Heart left ventricle (tissue), 16 donors: Measurements from ENCODE around the gene MEX3C. TPM values are rescaled to one million over a fixed set of nuclear protein-coding genes. Genes with fewer than 3 reads are reported as not detected.

ENCODE experiments used
- ATAC-seq, 4 donors: fragments of 200-7000 bp; cut with Tn5 transposase; one replicate each; pipeline ENCODE4 v1.9.1; 2020 to 2022; ENCODE audit warnings: moderate library complexity in 4 of 4, mild to moderate bottlenecking in 3 of 4, moderate number of reproducible peaks in 1 of 4
- DNase-seq, 5 donors: peaks; one replicate each; pipeline ENCODE4 v3.0.0-alpha.2; 2020
- H3K27ac ChIP-seq, 12 donors: fragments of 200-600 bp; sonication (generic) in 4 of 12; one replicate each; pipeline versions ENCODE4 v1.5.0 to v1.8.0; 2016 to 2022; ENCODE audit warnings: mild to moderate bottlenecking in 2 of 12
- H3K27me3 ChIP-seq, 9 donors: fragments of 200-600 bp; sonication (generic) in 2 of 9; one replicate each; pipeline versions ENCODE4 v1.5.1 to v1.8.0; 2016 to 2022; ENCODE audit warnings: mild to moderate bottlenecking in 3 of 9
- H3K36me3 ChIP-seq, 9 donors: fragments of 200-600 bp; sonication (generic) in 2 of 9; one replicate each; pipeline versions ENCODE4 v1.5.0 to v1.8.0; 2018 to 2022; ENCODE audit warnings: mild to moderate bottlenecking in 2 of 9
- H3K4me1 ChIP-seq, 12 donors: fragments of 200-600 bp; sonication (generic) in 4 of 12; one replicate each; pipeline versions ENCODE4 v1.5.0 to v1.8.0; 2016 to 2022; ENCODE audit warnings: mild to moderate bottlenecking in 3 of 12
- H3K4me3 ChIP-seq, 12 donors: fragments of 200-600 bp; sonication (generic) in 4 of 12; one replicate each; pipeline versions ENCODE4 v1.5.0 to v1.8.0; 2017 to 2022; ENCODE audit warnings: mild to moderate bottlenecking in 9 of 12, moderate library complexity in 4 of 12
- H3K9me3 ChIP-seq, 12 donors: fragments of 200-600 bp; sonication (generic) in 4 of 12; one replicate each; pipeline versions ENCODE4 v1.5.0 to v1.8.0; 2016 to 2022; ENCODE audit warnings: mild to moderate bottlenecking in 1 of 12
- POLR2A ChIP-seq, 2 donors: fragments of 450-650 bp; IDR thresholded peaks; one replicate each; pipeline ENCODE4 v1.6.1; 2017; ENCODE audit warnings: antibody characterized with exemption in 2 of 2, mild to moderate bottlenecking in 2 of 2, moderate library complexity in 2 of 2
- WGBS, 4 donors: extraction: QIAGEN DNeasy Blood & Tissue Kit in 2 of 4; methylation state at CpG; one replicate each; pipeline versions ENCODE4 v1.1.5 to v1.1.7; 2013 to 2018; 5-methylcytosine and 5-hydroxymethylcytosine counted together
- intact Hi-C, 10 donors: fragments of 100-400 bp; cut with DNase I; formaldehyde crosslinking; loops; one replicate each; pipeline versions ENCODE4 v1.11.1 to v1.14.2; 2022
- polyA plus RNA-seq, 2 donors: library from polyadenylated mRNA; stranded (reverse); fragments of 200-250 nt; gene quantifications; one replicate each; pipeline ENCODE4 v1.2.3, GENCODE V29; 2013
- total RNA-seq, 9 donors: library from RNA; depleted of rRNA in 2 of 9; stranded (reverse); fragments of >200 nt in 2 of 9; fragmentation: NEBNext Ultra II Directional in 3 of 9; extraction: Animal tissue kit (Norgen Biotek cat#: 25700) in 3 of 9; gene quantifications; one replicate each; pipeline versions ENCODE4 v1.1.0 to v1.2.4, GENCODE V29; 2016 to 2023
- TF ChIP-seq, protein P1 (sequence below), 12 donors: fragments of 200-600 bp; sonication (generic) in 4 of 12; IDR thresholded peaks; one replicate each; pipeline versions ENCODE4 v1.5.0 to v1.8.0; 2018 to 2022; ENCODE audit warnings: antibody characterized with exemption in 12 of 12, mild to moderate bottlenecking in 5 of 12
- donor health status: ischemic (EF 13 %, LVEDD 7.1; RV severe dilation, severe dysfunction).
- donor health status: healthy with polysubstance abuse.
- donor health status: DM: no; HTN: yes; CAD: no.
- donor health status: DM: no; HTN: no; CAD: no.
- donor health status: ischemic (EF 25% LVEDD 6.9; RV normal size, moderate dysfunction).
- donor health status: ischemic (EF 25% LVEDD 5.7; RV mildly dilated, moderate dysfunction).
- donor health status: healthy.
- donor health status: DM: yes; HTN: yes; CAD: no.
- donor health status: ischemic (EF 35%, LVEDD 5.7; RV mildly dilated, moderate dysfunction).
- donor health status: nonischemic (EF 11% LVEDD 7.7; RV severe dilation, severe dysfunction).
- donor health status: DM: yes; HTN: yes; CAD: no.
- donor health status: PGD.
- donor health status: ischemic (EF 29% LVEDD 5.4; RV normal size, mild dysfunction).
- donor health status: nonischemic (EF 23%, LVEDD 6.1; RV moderate dilation, normal function).

MEX3C gene
- total and polyA plus RNA-seq, 11 donors: 6.2 to 28.2 (median 20.6) TPM

DNA sequence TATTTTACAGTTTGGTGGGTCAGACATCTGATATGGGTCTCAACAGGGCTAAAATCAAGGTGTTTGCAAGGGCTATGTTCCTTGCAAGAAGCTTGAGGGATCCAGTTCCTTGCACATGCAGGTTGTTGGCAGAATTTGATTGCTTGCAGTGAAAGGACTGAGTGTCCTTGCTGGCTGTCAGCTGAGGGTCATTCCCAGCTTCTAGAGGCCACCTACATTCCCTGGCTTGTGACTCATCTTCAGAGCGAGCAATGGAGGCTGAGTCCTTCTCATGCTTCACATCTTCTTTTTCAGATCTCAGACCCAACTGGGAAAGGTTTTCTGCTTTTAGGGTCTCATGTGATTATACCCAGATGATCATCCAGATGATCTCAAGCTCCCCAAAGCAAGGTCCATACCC, 12.4 kb downstream of the MEX3C start:
- Histone ChIP-seq H3K4me3 (no peak overlapping the region), H3K27me3 (no peaks in the 10 kb centered on the region), H3K27ac (no peak overlapping the region), H3K36me3 (peaks cover 0 to 3% (median 0%) of the 10 kb centered on the region in 9 donors), H3K4me1 (peaks cover 0 to 58% (median 17%) of the 10 kb centered on the region in 12 donors), H3K9me3 (no peaks in the 10 kb centered on the region)
- intact Hi-C loops: no loop called here
- ATAC-seq (peak in 2 of 4 donors; percentile 22 to 52), DNase-seq (no peak)
- TF ChIP-seq, protein P1, sequence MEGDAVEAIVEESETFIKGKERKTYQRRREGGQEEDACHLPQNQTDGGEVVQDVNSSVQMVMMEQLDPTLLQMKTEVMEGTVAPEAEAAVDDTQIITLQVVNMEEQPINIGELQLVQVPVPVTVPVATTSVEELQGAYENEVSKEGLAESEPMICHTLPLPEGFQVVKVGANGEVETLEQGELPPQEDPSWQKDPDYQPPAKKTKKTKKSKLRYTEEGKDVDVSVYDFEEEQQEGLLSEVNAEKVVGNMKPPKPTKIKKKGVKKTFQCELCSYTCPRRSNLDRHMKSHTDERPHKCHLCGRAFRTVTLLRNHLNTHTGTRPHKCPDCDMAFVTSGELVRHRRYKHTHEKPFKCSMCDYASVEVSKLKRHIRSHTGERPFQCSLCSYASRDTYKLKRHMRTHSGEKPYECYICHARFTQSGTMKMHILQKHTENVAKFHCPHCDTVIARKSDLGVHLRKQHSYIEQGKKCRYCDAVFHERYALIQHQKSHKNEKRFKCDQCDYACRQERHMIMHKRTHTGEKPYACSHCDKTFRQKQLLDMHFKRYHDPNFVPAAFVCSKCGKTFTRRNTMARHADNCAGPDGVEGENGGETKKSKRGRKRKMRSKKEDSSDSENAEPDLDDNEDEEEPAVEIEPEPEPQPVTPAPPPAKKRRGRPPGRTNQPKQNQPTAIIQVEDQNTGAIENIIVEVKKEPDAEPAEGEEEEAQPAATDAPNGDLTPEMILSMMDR (IDR thresholded peaks at IDR 0.05): no peak
- no peak for TF ChIP-seq POLR2A (IDR thresholded peaks at IDR 0.05)
- WGBS, 4 donors: 90 to 100% (median 96%) methylated on average over 1 of the region's 1 CpG

DNA sequence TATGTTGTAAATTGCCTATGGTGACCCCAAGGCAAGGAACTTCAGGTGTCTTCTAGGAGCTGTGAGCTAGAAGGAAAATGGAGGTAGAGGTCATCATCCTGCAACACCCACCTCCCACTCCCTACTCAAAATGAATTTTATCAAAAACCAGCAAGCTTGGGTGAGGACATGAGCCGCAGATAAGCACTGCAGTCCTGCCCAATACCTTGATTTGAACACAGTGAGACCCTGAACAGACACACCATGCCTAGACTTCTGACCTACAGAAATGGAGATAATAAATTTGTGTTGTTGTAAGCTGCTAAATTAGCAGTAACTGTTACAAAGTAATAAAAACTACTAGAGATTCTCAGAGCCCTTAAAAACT, 13.4 kb downstream of the MEX3C start:
- TF ChIP-seq, protein P1 (IDR thresholded peaks at IDR 0.05): no peak
- no peak for TF ChIP-seq POLR2A (IDR thresholded peaks at IDR 0.05)
- Histone ChIP-seq H3K4me3 (no peak overlapping the region), H3K27ac (no peak overlapping the region), H3K4me1 (peaks cover 0 to 58% (median 15%) of the 10 kb centered on the region in 12 donors), H3K27me3 (no peaks in the 10 kb centered on the region), H3K9me3 (no peaks in the 10 kb centered on the region), H3K36me3 (peaks cover 0 to 3% (median 0%) of the 10 kb centered on the region in 9 donors)
- ATAC-seq: no peak
- intact Hi-C loops: no loop called here
- no peak for DNase-seq
- 95 to 96% (median 96%) methylated on average over 1 of the region's 1 CpG for WGBS, 4 donors

DNA sequence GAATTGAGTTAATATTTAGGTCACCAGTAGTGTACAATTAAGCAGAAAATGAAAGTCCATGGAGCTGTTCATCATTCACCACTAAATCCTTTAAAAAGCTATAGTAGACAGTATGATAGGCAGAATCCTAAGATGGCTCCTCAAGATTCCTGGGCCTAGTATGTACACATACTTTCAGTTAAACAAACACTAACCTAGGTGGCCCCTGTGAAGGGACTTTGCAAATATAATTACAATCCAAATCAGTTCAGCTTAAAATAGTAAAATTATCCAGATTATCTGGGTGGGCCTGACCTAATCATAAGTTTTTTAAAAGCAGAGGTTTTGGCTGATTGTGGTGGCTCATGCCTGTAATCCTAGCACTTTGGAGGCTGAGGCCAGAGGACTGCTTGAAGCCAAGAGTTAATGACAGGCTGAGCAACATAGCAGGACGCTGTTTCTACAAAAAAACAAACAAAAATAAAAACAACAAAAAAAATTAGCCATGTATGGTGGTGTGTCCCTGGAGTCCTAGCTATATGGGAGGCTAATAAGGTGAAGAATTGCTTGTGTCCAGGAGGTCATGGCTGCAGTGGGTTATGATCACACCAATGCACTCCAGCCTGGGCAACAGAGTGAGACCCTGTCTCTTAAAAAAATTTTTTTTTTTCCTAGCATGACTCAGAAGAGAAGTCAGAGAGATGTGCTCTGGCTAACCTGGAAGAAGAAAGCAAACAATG, 13.9 kb downstream of the MEX3C start:
- no peak overlapping the region for H3K27ac ChIP-seq
- 81 to 98% (median 97%) methylated on average over 1 of the region's 1 CpG for WGBS, 4 donors
- H3K4me1 ChIP-seq: peaks cover 0 to 54% (median 13%) of the 10 kb centered on the region in 12 donors
- intact Hi-C loops: no loop called here
- no peak for DNase-seq
- no peak for TF ChIP-seq POLR2A (IDR thresholded peaks at IDR 0.05)
- TF ChIP-seq, protein P1 (IDR thresholded peaks at IDR 0.05): no peak
- H3K36me3 ChIP-seq: peaks cover 0 to 3% (median 0%) of the 10 kb centered on the region in 9 donors
- no peak for ATAC-seq
- H3K27me3 ChIP-seq: no peaks in the 10 kb centered on the region
- no peaks in the 10 kb centered on the region for H3K9me3 ChIP-seq
- no peak overlapping the region for H3K4me3 ChIP-seq

DNA sequence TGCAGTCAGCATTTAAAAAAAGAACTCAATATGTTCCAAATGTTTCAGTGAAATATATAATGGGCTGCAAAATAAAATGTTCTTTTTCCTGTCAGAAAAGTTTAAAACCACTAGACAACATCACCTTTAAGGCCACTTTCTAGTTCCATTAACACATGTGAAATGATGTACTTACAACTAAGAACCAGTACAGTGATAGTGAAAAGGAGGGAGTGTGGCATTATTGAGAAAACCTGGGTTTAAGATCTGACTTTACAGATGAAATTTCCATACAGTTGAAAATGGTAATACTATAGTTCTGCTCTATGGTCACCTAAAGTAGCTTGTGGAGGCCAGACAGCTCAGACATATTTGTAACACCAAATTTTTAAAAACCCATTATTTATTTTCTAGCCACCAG, 14.7 kb downstream of the MEX3C start:
- TF ChIP-seq, protein P1 (IDR thresholded peaks at IDR 0.05): no peak
- no peak for TF ChIP-seq POLR2A (IDR thresholded peaks at IDR 0.05)

More for the DNA sequence above, 14.7 kb downstream of the MEX3C start:
- Histone ChIP-seq H3K9me3 (no peaks in the 10 kb centered on the region), H3K27ac (no peak overlapping the region), H3K4me3 (no peak overlapping the region), H3K4me1 (peaks cover 0 to 49% (median 8%) of the 10 kb centered on the region in 12 donors), H3K27me3 (no peaks in the 10 kb centered on the region), H3K36me3 (peaks cover 0 to 3% (median 0%) of the 10 kb centered on the region in 9 donors)
- intact Hi-C loops: no loop called here
- DNase-seq: no peak
- no peak for ATAC-seq
